ENCODE measurements around the gene CPEB2. TPM values are rescaled to one million over a fixed set of nuclear protein-coding genes. Genes with fewer than 3 reads are reported as not detected.

The CPEB2 gene
- total and polyA plus RNA-seq, 2 of the 8 experiments (the other 6 are each of a cell fraction or from before 2014, with no cell fraction given) = 0.39 to 1.9 TPM

DNA sequence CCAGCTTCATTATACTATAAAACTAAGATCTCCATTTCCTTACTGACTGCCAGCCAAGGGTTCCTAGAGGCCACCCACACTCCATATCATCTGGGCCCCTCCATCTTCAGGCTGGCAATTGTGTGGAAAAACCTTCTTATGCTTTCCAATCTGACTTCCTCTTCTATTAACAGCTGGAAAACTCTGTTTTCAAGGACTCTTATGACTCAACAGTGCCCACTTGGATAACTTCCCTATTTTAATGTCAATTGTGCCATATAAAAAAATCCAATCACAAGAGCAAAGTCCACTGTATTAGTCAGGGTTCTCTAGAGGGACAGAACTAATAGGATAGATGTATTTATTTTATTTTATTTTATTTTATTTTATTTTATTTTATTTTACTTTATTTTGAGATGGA, 41.0 kb upstream of the CPEB2 start (continued):
- TF ChIP-seq, protein P1, sequence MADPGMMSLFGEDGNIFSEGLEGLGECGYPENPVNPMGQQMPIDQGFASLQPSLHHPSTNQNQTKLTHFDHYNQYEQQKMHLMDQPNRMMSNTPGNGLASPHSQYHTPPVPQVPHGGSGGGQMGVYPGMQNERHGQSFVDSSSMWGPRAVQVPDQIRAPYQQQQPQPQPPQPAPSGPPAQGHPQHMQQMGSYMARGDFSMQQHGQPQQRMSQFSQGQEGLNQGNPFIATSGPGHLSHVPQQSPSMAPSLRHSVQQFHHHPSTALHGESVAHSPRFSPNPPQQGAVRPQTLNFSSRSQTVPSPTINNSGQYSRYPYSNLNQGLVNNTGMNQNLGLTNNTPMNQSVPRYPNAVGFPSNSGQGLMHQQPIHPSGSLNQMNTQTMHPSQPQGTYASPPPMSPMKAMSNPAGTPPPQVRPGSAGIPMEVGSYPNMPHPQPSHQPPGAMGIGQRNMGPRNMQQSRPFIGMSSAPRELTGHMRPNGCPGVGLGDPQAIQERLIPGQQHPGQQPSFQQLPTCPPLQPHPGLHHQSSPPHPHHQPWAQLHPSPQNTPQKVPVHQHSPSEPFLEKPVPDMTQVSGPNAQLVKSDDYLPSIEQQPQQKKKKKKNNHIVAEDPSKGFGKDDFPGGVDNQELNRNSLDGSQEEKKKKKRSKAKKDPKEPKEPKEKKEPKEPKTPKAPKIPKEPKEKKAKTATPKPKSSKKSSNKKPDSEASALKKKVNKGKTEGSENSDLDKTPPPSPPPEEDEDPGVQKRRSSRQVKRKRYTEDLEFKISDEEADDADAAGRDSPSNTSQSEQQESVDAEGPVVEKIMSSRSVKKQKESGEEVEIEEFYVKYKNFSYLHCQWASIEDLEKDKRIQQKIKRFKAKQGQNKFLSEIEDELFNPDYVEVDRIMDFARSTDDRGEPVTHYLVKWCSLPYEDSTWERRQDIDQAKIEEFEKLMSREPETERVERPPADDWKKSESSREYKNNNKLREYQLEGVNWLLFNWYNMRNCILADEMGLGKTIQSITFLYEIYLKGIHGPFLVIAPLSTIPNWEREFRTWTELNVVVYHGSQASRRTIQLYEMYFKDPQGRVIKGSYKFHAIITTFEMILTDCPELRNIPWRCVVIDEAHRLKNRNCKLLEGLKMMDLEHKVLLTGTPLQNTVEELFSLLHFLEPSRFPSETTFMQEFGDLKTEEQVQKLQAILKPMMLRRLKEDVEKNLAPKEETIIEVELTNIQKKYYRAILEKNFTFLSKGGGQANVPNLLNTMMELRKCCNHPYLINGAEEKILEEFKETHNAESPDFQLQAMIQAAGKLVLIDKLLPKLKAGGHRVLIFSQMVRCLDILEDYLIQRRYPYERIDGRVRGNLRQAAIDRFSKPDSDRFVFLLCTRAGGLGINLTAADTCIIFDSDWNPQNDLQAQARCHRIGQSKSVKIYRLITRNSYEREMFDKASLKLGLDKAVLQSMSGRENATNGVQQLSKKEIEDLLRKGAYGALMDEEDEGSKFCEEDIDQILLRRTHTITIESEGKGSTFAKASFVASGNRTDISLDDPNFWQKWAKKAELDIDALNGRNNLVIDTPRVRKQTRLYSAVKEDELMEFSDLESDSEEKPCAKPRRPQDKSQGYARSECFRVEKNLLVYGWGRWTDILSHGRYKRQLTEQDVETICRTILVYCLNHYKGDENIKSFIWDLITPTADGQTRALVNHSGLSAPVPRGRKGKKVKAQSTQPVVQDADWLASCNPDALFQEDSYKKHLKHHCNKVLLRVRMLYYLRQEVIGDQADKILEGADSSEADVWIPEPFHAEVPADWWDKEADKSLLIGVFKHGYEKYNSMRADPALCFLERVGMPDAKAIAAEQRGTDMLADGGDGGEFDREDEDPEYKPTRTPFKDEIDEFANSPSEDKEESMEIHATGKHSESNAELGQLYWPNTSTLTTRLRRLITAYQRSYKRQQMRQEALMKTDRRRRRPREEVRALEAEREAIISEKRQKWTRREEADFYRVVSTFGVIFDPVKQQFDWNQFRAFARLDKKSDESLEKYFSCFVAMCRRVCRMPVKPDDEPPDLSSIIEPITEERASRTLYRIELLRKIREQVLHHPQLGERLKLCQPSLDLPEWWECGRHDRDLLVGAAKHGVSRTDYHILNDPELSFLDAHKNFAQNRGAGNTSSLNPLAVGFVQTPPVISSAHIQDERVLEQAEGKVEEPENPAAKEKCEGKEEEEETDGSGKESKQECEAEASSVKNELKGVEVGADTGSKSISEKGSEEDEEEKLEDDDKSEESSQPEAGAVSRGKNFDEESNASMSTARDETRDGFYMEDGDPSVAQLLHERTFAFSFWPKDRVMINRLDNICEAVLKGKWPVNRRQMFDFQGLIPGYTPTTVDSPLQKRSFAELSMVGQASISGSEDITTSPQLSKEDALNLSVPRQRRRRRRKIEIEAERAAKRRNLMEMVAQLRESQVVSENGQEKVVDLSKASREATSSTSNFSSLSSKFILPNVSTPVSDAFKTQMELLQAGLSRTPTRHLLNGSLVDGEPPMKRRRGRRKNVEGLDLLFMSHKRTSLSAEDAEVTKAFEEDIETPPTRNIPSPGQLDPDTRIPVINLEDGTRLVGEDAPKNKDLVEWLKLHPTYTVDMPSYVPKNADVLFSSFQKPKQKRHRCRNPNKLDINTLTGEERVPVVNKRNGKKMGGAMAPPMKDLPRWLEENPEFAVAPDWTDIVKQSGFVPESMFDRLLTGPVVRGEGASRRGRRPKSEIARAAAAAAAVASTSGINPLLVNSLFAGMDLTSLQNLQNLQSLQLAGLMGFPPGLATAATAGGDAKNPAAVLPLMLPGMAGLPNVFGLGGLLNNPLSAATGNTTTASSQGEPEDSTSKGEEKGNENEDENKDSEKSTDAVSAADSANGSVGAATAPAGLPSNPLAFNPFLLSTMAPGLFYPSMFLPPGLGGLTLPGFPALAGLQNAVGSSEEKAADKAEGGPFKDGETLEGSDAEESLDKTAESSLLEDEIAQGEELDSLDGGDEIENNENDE (IDR thresholded peaks at IDR 0.05; ENCODE audit: insufficient replicate concordance, low read length) = no peak
- TF ChIP-seq, protein P2, sequence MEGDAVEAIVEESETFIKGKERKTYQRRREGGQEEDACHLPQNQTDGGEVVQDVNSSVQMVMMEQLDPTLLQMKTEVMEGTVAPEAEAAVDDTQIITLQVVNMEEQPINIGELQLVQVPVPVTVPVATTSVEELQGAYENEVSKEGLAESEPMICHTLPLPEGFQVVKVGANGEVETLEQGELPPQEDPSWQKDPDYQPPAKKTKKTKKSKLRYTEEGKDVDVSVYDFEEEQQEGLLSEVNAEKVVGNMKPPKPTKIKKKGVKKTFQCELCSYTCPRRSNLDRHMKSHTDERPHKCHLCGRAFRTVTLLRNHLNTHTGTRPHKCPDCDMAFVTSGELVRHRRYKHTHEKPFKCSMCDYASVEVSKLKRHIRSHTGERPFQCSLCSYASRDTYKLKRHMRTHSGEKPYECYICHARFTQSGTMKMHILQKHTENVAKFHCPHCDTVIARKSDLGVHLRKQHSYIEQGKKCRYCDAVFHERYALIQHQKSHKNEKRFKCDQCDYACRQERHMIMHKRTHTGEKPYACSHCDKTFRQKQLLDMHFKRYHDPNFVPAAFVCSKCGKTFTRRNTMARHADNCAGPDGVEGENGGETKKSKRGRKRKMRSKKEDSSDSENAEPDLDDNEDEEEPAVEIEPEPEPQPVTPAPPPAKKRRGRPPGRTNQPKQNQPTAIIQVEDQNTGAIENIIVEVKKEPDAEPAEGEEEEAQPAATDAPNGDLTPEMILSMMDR (IDR thresholded peaks at IDR 0.05; ENCODE audit: control extremely low read depth in 1 of 3, insufficient read depth in 1 of 3, low read depth in 1 of 3, low read length in 3 of 3) = no peak
- TF ChIP-seq PHF8 (conservative IDR thresholded peaks at IDR 0.05; ENCODE audit: low read depth, low read length) = no peak
- no peak for TF ChIP-seq CTBP2 (IDR thresholded peaks at IDR 0.05; ENCODE audit: borderline replicate concordance, insufficient read depth, insufficient read length, low read length)
- no peak for TF ChIP-seq BCL11A (IDR thresholded peaks at IDR 0.05; ENCODE audit: low read depth in 2 of 2, low read length in 2 of 2)

All from H1 (cell line).